ENCODE data around the gene MED12.

Gene MED12

DNA sequence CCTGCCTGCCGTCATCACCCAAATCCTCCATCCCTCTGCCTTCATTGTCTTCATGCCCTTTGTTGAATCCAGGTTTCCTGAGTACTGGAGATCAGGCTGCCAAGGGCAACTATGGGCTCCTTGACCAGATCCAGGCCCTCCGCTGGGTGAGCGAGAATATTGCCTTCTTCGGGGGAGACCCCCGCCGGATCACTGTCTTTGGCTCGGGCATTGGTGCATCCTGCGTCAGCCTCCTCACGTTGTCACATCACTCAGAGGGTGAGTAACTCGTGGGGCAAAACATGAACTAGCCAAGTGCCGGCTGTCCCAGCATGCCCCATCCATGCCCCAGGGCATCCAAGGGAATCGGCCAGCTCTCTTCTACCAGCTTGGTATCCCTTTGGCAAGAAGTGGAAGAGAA lies 45.7 kb downstream of the MED12 start:
- peaks cover 21% of the 10 kb centered on the region; the same call in 1 of the 2 replicates for H3K9me3 ChIP-seq (ENCODE audit: control insufficient read depth, insufficient read depth, low read depth, low read length)
- no peaks in the 10 kb centered on the region for H3K4me1 ChIP-seq (ENCODE audit: control insufficient read depth, insufficient read depth, low read length)
- H3K27ac ChIP-seq (ENCODE audit: low read depth, low read length) = no peak overlapping the region
- H3K36me3 ChIP-seq (ENCODE audit: control insufficient read depth, insufficient read depth, low read length) = no peaks in the 10 kb centered on the region
- no peak overlapping the region for H3K4me3 ChIP-seq (ENCODE audit: low read depth, low read length)
- no peak overlapping the region for H3K9ac ChIP-seq (ENCODE audit: low read length)
- H3K27me3 ChIP-seq (ENCODE audit: control insufficient read depth, insufficient read depth, low read length) = peaks cover 13% of the 10 kb centered on the region; the same call in 1 of the 2 replicates

DNA sequence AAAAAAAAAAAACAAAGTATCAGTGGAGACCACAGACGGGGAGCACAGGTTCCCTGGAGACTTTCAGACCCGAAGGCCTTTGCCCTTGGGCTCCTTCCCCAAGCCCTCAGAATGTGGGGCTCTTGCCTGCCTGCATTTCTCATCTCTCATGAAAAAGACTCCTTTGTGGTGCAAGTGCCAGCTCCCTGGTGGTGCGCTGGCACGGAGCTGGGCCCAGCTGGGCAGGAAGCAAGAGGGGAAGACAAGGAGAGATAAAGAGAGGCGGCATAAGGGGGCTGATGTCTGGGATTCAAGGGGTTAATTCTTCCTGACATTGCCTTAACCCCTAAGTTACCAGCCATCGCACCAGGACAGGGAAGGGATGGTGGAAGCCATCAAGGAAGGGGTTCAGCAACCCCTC lies 48.1 kb downstream of the MED12 start:
- Histone ChIP-seq H3K27ac (ENCODE audit: low read depth, low read length) (no peak overlapping the region), H3K9me3 (ENCODE audit: control insufficient read depth, insufficient read depth, low read depth, low read length) (peaks cover 21% of the 10 kb centered on the region; the same call in 1 of the 2 replicates)

GRCh38 chrX:71167031-71167781 lies 48.8 kb downstream of the MED12 start:
- H3K9ac ChIP-seq (ENCODE audit: low read length) = no peak overlapping the region
- peaks cover 5% of the 10 kb centered on the region for H3K4me1 ChIP-seq (ENCODE audit: control insufficient read depth, insufficient read depth, low read length)
- no peak overlapping the region for H3K27ac ChIP-seq (ENCODE audit: low read depth, low read length)
- H3K36me3 ChIP-seq (ENCODE audit: control insufficient read depth, insufficient read depth, low read length) = no peaks in the 10 kb centered on the region
- H3K4me3 ChIP-seq (ENCODE audit: low read depth, low read length) = no peak overlapping the region
- peaks cover 21% of the 10 kb centered on the region; the same call in 1 of the 2 replicates for H3K9me3 ChIP-seq (ENCODE audit: control insufficient read depth, insufficient read depth, low read depth, low read length)
- peaks cover 13% of the 10 kb centered on the region; the same call in 1 of the 2 replicates for H3K27me3 ChIP-seq (ENCODE audit: control insufficient read depth, insufficient read depth, low read length)

More for the DNA sequence above, 48.1 kb downstream of the MED12 start:
- Histone ChIP-seq H3K4me3 (ENCODE audit: low read depth, low read length) (no peak overlapping the region), H3K4me1 (ENCODE audit: control insufficient read depth, insufficient read depth, low read length) (peaks cover 2% of the 10 kb centered on the region), H3K36me3 (ENCODE audit: control insufficient read depth, insufficient read depth, low read length) (no peaks in the 10 kb centered on the region), H3K27me3 (ENCODE audit: control insufficient read depth, insufficient read depth, low read length) (peaks cover 13% of the 10 kb centered on the region; the same call in 1 of the 2 replicates), H3K9ac (ENCODE audit: low read length) (no peak overlapping the region)

DNA sequence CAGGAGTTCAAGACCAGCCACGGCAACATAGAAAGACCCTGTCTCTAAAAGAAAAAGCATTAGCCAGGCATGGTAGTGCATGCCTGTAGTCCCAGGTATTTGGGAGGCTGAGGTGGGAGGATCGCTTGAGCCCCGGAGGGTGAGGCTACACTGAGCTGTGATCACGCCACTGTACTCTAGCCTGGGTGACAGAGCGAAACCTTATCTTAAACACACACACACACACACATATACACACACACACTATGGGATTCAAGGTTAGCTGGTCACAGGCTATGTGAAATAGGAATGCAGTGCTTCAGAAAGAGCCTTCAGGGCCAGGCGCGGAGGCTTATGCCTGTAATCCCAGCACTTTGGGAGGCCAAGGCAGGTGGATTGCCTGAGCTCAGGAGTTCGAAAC lies 49.7 kb downstream of the MED12 start:
- Histone ChIP-seq H3K27me3 (ENCODE audit: control insufficient read depth, insufficient read depth, low read length) (peaks cover 13% of the 10 kb centered on the region; the same call in 1 of the 2 replicates), H3K4me1 (ENCODE audit: control insufficient read depth, insufficient read depth, low read length) (peaks cover 5% of the 10 kb centered on the region), H3K36me3 (ENCODE audit: control insufficient read depth, insufficient read depth, low read length) (no peaks in the 10 kb centered on the region), H3K9ac (ENCODE audit: low read length) (no peak overlapping the region), H3K9me3 (ENCODE audit: control insufficient read depth, insufficient read depth, low read depth, low read length) (peaks cover 21% of the 10 kb centered on the region; the same call in 1 of the 2 replicates), H3K4me3 (ENCODE audit: low read depth, low read length) (no peak overlapping the region), H3K27ac (ENCODE audit: low read depth, low read length) (no peak overlapping the region)

- H3K27ac ChIP-seq (ENCODE audit: low read depth, low read length) = no peak overlapping the region
- peaks cover 5% of the 10 kb centered on the region for H3K4me1 ChIP-seq (ENCODE audit: control insufficient read depth, insufficient read depth, low read length)
- no peaks in the 10 kb centered on the region for H3K27me3 ChIP-seq (ENCODE audit: control insufficient read depth, insufficient read depth, low read length)
- H3K9me3 ChIP-seq (ENCODE audit: control insufficient read depth, insufficient read depth, low read depth, low read length) = peaks cover 18% of the 10 kb centered on the region; the same call in 1 of the 2 replicates
- H3K4me3 ChIP-seq (ENCODE audit: low read depth, low read length) = no peak overlapping the region
- no peaks in the 10 kb centered on the region for H3K36me3 ChIP-seq (ENCODE audit: control insufficient read depth, insufficient read depth, low read length)
- no peak overlapping the region for H3K9ac ChIP-seq (ENCODE audit: low read length)
Measured at GRCh38 chrX:71169586-71169985, 51.2 kb downstream of the MED12 start.

DNA sequence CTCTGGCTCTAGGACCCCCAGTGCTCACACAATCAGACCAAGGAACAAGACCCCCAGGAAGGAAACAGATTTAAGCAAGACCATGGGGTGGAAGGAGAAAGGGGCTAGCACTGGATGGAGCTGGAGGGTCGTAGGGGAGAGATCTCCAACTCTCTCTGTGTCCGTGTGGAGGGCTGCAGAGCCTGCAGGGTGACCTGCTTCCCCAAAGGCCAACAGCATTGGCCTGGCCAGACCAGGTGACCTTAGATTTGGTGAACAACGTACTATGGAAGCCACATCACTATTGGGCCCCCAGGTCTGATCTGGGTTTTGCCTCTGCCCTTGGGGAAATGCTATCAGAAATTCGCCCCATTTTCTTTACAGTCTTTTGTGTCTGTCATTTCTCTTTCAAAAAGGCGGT lies 52.3 kb downstream of the MED12 start:
- H3K27me3 ChIP-seq (ENCODE audit: control insufficient read depth, insufficient read depth, low read length) = no peaks in the 10 kb centered on the region
- no peaks in the 10 kb centered on the region for H3K36me3 ChIP-seq (ENCODE audit: control insufficient read depth, insufficient read depth, low read length)
- H3K9me3 ChIP-seq (ENCODE audit: control insufficient read depth, insufficient read depth, low read depth, low read length) = peaks cover 18% of the 10 kb centered on the region; the same call in 1 of the 2 replicates
- H3K4me3 ChIP-seq (ENCODE audit: low read depth, low read length) = no peak overlapping the region
- H3K9ac ChIP-seq (ENCODE audit: low read length) = no peak overlapping the region
- H3K4me1 ChIP-seq (ENCODE audit: control insufficient read depth, insufficient read depth, low read length) = peaks cover 5% of the 10 kb centered on the region
- no peak overlapping the region for H3K27ac ChIP-seq (ENCODE audit: low read depth, low read length)

DNA sequence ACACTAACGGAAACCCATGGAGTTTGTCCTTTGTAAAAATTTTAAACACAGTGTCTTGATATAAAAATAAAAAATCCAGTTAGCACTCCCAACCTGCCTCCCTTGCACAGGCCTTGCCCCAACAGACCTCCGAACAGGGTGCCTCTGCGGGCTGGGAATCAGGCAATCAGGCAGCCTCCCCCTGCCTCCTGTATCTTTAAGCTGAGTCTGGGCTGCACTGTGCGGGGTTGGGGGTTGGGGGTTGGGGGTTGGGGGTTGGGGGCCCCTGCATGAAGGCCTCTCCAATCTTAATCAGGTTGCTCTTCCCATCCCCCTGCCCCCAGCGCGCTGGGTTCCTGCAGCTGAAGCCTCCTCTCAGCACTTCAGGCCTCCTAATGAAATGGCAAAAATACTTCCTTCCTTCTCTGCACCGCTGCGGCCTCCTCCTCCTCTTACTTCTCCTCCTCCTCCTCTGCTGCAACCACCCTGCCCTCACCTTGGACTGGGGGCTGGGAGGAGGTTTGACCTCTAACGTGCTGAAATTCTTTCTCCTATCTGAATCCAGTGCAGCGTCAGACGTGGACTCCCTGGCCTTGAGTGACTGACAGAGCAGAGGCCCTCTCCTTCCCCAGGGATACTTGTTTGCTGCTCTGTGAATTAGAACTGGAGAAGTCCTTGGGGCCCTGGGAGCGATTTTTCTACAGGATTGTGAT lies 52.9 kb downstream of the MED12 start:
- Histone ChIP-seq H3K27ac (ENCODE audit: low read depth, low read length) (no peak overlapping the region), H3K27me3 (ENCODE audit: control insufficient read depth, insufficient read depth, low read length) (no peaks in the 10 kb centered on the region), H3K9ac (ENCODE audit: low read length) (no peak overlapping the region), H3K4me3 (ENCODE audit: low read depth, low read length) (no peak overlapping the region), H3K4me1 (ENCODE audit: control insufficient read depth, insufficient read depth, low read length) (peaks cover 5% of the 10 kb centered on the region), H3K36me3 (ENCODE audit: control insufficient read depth, insufficient read depth, low read length) (no peaks in the 10 kb centered on the region), H3K9me3 (ENCODE audit: control insufficient read depth, insufficient read depth, low read depth, low read length) (peaks cover 18% of the 10 kb centered on the region; the same call in 1 of the 2 replicates)

DNA sequence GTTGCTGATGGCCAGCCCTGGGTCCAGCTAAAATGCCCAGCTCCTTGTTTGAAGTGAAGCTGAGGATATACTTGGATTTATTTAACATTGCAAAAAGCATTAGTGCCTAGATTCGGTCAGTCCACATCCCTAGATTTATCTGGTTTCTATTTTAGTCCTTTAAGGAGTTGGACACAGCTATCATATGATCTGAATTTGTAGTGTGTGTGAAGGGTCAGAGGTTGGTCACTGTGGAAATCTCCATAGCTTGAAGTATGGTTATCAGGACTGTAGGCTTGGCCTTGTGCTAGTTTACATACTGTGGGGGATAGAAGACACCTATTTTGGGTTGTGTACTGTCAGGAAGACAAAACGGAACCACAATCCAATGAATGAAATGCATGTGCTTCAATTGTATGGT lies 55.0 kb downstream of the MED12 start:
- no peak overlapping the region for H3K27ac ChIP-seq (ENCODE audit: low read depth, low read length)
- peaks cover 5% of the 10 kb centered on the region for H3K4me1 ChIP-seq (ENCODE audit: control insufficient read depth, insufficient read depth, low read length)
- no peaks in the 10 kb centered on the region for H3K27me3 ChIP-seq (ENCODE audit: control insufficient read depth, insufficient read depth, low read length)
- no peaks in the 10 kb centered on the region for H3K36me3 ChIP-seq (ENCODE audit: control insufficient read depth, insufficient read depth, low read length)
- peaks cover 6% of the 10 kb centered on the region; the same call in 1 of the 2 replicates for H3K9me3 ChIP-seq (ENCODE audit: control insufficient read depth, insufficient read depth, low read depth, low read length)
- no peak overlapping the region for H3K9ac ChIP-seq (ENCODE audit: low read length)
- H3K4me3 ChIP-seq (ENCODE audit: low read depth, low read length) = no peak overlapping the region

GRCh38 chrX:71174795-71175194 lies 56.4 kb downstream of the MED12 start:
- H3K36me3 ChIP-seq (ENCODE audit: control insufficient read depth, insufficient read depth, low read length) = no peaks in the 10 kb centered on the region
- no peak overlapping the region for H3K4me3 ChIP-seq (ENCODE audit: low read depth, low read length)
- peaks cover 5% of the 10 kb centered on the region for H3K4me1 ChIP-seq (ENCODE audit: control insufficient read depth, insufficient read depth, low read length)
- H3K27me3 ChIP-seq (ENCODE audit: control insufficient read depth, insufficient read depth, low read length) = no peaks in the 10 kb centered on the region
- H3K9ac ChIP-seq (ENCODE audit: low read length) = no peak overlapping the region
- H3K9me3 ChIP-seq (ENCODE audit: control insufficient read depth, insufficient read depth, low read depth, low read length) = peaks cover 3% of the 10 kb centered on the region; the same call in 1 of the 2 replicates
- H3K27ac ChIP-seq (ENCODE audit: low read depth, low read length) = no peak overlapping the region

GRCh38 chrX:71175531-71175930 lies 57.1 kb downstream of the MED12 start:
- no peaks in the 10 kb centered on the region for H3K27me3 ChIP-seq (ENCODE audit: control insufficient read depth, insufficient read depth, low read length)
- no peak overlapping the region for H3K9ac ChIP-seq (ENCODE audit: low read length)
- no peak overlapping the region for H3K27ac ChIP-seq (ENCODE audit: low read depth, low read length)
- H3K9me3 ChIP-seq (ENCODE audit: control insufficient read depth, insufficient read depth, low read depth, low read length) = peaks cover 3% of the 10 kb centered on the region; the same call in 1 of the 2 replicates
- H3K4me3 ChIP-seq (ENCODE audit: low read depth, low read length) = no peak overlapping the region
- H3K36me3 ChIP-seq (ENCODE audit: control insufficient read depth, insufficient read depth, low read length) = no peaks in the 10 kb centered on the region
- peaks cover 5% of the 10 kb centered on the region for H3K4me1 ChIP-seq (ENCODE audit: control insufficient read depth, insufficient read depth, low read length)

GRCh38 chrX:71177327-71177726 lies 58.9 kb downstream of the MED12 start:
- H3K36me3 ChIP-seq (ENCODE audit: control insufficient read depth, insufficient read depth, low read length) = no peaks in the 10 kb centered on the region
- peaks cover 3% of the 10 kb centered on the region; the same call in 1 of the 2 replicates for H3K9me3 ChIP-seq (ENCODE audit: control insufficient read depth, insufficient read depth, low read depth, low read length)
- H3K9ac ChIP-seq (ENCODE audit: low read length) = no peak overlapping the region
- H3K4me3 ChIP-seq (ENCODE audit: low read depth, low read length) = no peak overlapping the region
- peaks cover under 1% of the 10 kb centered on the region; the same call in 1 of the 2 replicates for H3K4me1 ChIP-seq (ENCODE audit: control insufficient read depth, insufficient read depth, low read length)
- H3K27me3 ChIP-seq (ENCODE audit: control insufficient read depth, insufficient read depth, low read length) = no peaks in the 10 kb centered on the region
- H3K27ac ChIP-seq (ENCODE audit: low read depth, low read length) = no peak overlapping the region
